Tibial nerve (tissue), 4 donors: ENCODE results near the gene MYRF. TPM values are rescaled to one million over a fixed set of nuclear protein-coding genes. Genes with fewer than 3 reads are reported as not detected.

Experiments
- DNase-seq, 2 donors: peaks; one replicate each; pipeline ENCODE4 v3.0.0-alpha.2; 2019; ENCODE audit warnings: low spot score in 2 of 2
- H3K27ac ChIP-seq, 4 donors: fragments of 200-600 bp; sonication (generic) in 3 of 4; one replicate each; pipeline ENCODE4 v1.5.1; 2017 to 2019; ENCODE audit warnings: mild to moderate bottlenecking in 1 of 4
- H3K27me3 ChIP-seq, 2 donors: fragments of 200-600 bp; sonication (generic) in 1 of 2; one replicate each; pipeline versions ENCODE4 v1.5.1 to v1.6.0; 2017 to 2019
- H3K36me3 ChIP-seq, 3 donors: fragments of 200-600 bp; sonication (generic); one replicate each; pipeline ENCODE4 v1.5.1; 2018 to 2019
- H3K4me1 ChIP-seq, 4 donors: fragments of 200-600 bp; sonication (generic) in 3 of 4; one replicate each; pipeline ENCODE4 v1.5.1; 2017 to 2019
- H3K4me3 ChIP-seq, 4 donors: fragments of 200-600 bp; sonication (generic) in 3 of 4; one replicate each; pipeline ENCODE4 v1.5.1; 2017 to 2019; ENCODE audit warnings: mild to moderate bottlenecking in 1 of 4, moderate library complexity in 1 of 4
- H3K9me3 ChIP-seq, 4 donors: fragments of 200-600 bp; sonication (generic) in 3 of 4; one replicate each; pipeline ENCODE4 v1.5.1; 2017 to 2019
- EP300 ChIP-seq, 2 donors: sonication (generic); formaldehyde crosslinking; IDR thresholded peaks; one replicate each; pipeline ENCODE4 v1.6.1; 2017; ENCODE audit warnings: antibody characterized with exemption in 2 of 2, mild to moderate bottlenecking in 1 of 2
- POLR2A ChIP-seq, 2 donors: fragments of 450-650 bp; IDR thresholded peaks; one replicate each; pipeline ENCODE4 v1.6.1; 2017; ENCODE audit warnings: antibody characterized with exemption in 2 of 2, mild to moderate bottlenecking in 2 of 2, moderate library complexity in 2 of 2
- WGBS, 2 donors: methylation state at CpG; one replicate each; pipeline ENCODE4 v1.1.5; 2018; 5-methylcytosine and 5-hydroxymethylcytosine counted together
- total RNA-seq, 4 donors: library from RNA; depleted of rRNA; stranded (reverse); fragments of >200 nt; gene quantifications; one replicate each; pipeline ENCODE4 v1.1.0, GENCODE V29; 2016
- TF ChIP-seq, protein P1 (sequence below), 5 experiments: fragments of 200-600 bp in 3 of 5; fragments of 450-650 bp in 2 of 5; sonication (generic) in 3 of 5; IDR thresholded peaks; one replicate each; pipeline ENCODE4 v1.5.1; 2016 to 2019; ENCODE audit warnings: antibody characterized with exemption in 5 of 5, mild to moderate bottlenecking in 3 of 5, moderate library complexity in 2 of 5

The MYRF gene
- total RNA-seq, 4 donors from 2014 or later: 1.0 to 7.5 (median 2.1) TPM

DNA sequence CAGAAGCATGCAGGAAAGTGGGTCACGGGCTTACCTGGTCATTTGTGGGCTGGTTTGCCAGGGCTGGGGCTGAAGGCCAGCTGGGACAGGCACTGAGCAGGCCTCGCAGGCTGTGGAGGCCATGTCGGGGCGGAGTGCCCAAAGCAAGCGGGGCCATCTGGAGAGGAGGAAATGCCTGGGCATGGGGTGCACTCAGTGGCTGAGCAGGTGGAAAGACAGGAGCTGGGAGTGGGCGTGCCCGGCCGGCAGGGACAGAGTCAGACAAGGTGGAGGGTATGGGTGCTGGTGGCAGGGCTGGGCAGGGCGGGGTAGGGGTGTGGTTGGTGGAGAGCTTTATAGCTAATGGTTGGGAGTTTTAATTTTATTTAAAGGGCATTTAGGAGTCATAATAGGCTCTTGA, 44.9 kb upstream of the MYRF start:
- H3K9me3 ChIP-seq: no peaks in the 10 kb centered on the region
- no peaks in the 10 kb centered on the region for H3K36me3 ChIP-seq
- no peaks in the 10 kb centered on the region for H3K27me3 ChIP-seq
- H3K4me3 ChIP-seq: no peak overlapping the region
- H3K4me1 ChIP-seq: no peaks in the 10 kb centered on the region
- H3K27ac ChIP-seq: peak overlapping the region in 1 of 4 donors; percentile 46
- WGBS, 2 donors: 92 to 97% methylated on average over 9 of the region's 9 CpGs
- TF ChIP-seq EP300 (IDR thresholded peaks at IDR 0.05): no peak
- TF ChIP-seq POLR2A (IDR thresholded peaks at IDR 0.05): no peak
- TF ChIP-seq, protein P1, sequence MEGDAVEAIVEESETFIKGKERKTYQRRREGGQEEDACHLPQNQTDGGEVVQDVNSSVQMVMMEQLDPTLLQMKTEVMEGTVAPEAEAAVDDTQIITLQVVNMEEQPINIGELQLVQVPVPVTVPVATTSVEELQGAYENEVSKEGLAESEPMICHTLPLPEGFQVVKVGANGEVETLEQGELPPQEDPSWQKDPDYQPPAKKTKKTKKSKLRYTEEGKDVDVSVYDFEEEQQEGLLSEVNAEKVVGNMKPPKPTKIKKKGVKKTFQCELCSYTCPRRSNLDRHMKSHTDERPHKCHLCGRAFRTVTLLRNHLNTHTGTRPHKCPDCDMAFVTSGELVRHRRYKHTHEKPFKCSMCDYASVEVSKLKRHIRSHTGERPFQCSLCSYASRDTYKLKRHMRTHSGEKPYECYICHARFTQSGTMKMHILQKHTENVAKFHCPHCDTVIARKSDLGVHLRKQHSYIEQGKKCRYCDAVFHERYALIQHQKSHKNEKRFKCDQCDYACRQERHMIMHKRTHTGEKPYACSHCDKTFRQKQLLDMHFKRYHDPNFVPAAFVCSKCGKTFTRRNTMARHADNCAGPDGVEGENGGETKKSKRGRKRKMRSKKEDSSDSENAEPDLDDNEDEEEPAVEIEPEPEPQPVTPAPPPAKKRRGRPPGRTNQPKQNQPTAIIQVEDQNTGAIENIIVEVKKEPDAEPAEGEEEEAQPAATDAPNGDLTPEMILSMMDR (IDR thresholded peaks at IDR 0.05): no peak
- DNase-seq: no peak

DNA sequence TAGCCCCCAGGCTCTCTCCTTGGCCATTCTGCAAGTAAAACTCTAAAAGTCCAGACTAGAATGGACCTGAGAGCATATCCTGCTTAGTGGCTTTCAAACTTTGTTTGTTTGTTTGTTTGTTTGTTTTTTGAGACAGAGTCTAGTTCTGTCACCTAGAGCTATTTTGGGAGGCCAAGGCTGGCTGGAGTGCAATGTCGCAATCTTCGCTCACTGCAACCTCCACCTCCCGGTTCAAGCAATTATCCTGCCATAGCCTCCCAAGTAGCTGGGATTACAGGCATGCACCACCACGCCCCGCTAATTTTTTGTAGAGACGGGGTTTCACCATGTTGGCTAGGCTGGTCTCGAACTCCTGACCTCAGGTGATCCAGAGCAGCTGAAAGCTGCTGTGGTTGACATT, 43.3 kb upstream of the MYRF start:
- no peaks in the 10 kb centered on the region for H3K27me3 ChIP-seq
- no peak overlapping the region for H3K4me3 ChIP-seq
- no peaks in the 10 kb centered on the region for H3K9me3 ChIP-seq
- no peaks in the 10 kb centered on the region for H3K4me1 ChIP-seq
- TF ChIP-seq POLR2A (IDR thresholded peaks at IDR 0.05): no peak
- no peak for TF ChIP-seq EP300 (IDR thresholded peaks at IDR 0.05)
- TF ChIP-seq, protein P1 (IDR thresholded peaks at IDR 0.05): no peak
- H3K27ac ChIP-seq: no peak overlapping the region
- DNase-seq: no peak
- no peaks in the 10 kb centered on the region for H3K36me3 ChIP-seq
- WGBS, 2 donors: 94 to 99% methylated on average over 7 of the region's 7 CpGs

DNA sequence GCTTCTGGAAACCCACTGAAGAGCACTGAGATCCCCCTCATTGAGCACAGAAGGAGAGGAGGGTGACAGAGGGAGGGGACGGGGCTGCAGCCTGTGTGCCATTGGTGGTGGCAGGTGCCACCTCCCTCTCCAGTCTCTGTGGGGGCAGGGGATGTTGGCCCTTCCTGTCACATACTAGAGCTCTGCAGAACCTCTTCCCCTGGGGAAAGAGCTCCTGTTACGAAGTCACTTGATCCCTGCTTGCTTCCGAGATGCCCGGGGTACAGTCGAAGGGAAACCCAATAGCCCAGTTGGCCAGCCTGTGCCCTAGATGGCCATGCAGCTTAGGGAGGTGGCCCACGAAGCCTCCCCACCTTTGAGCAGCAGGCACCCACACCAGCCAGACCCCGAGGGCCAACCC, 42.9 kb upstream of the MYRF start:
- Histone ChIP-seq H3K4me3 (no peak overlapping the region), H3K9me3 (no peaks in the 10 kb centered on the region), H3K4me1 (no peaks in the 10 kb centered on the region), H3K36me3 (no peaks in the 10 kb centered on the region), H3K27ac (no peak overlapping the region), H3K27me3 (no peaks in the 10 kb centered on the region)
- WGBS, 2 donors: 56 to 71% methylated on average over 4 to 7 of the region's 7 CpGs
- DNase-seq: no peak
- no peak for TF ChIP-seq POLR2A (IDR thresholded peaks at IDR 0.05)

DNA sequence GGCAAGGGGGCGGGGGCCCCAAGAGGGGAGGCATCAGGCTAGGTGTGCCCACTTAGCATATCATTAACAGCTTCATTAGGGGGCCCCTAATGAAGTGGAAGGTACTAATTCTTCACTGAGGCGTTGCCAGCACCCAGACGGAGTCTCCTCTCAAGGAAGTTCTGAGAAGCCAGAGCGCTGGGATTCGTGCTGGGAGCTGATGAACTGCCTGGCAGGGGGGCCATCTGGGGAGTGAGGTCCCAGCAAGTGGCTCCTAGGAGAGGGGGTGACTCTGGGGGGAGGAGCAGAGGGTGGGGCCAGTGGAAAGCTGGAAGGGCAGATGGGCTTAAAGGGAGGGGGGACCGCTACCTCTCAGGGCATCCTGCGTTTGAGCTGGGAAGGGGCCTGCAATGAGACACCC, 42.4 kb upstream of the MYRF start:
- TF ChIP-seq EP300 (IDR thresholded peaks at IDR 0.05) (no peak), POLR2A (IDR thresholded peaks at IDR 0.05) (no peak)
- TF ChIP-seq, protein P1 (IDR thresholded peaks at IDR 0.05): no peak

DNA sequence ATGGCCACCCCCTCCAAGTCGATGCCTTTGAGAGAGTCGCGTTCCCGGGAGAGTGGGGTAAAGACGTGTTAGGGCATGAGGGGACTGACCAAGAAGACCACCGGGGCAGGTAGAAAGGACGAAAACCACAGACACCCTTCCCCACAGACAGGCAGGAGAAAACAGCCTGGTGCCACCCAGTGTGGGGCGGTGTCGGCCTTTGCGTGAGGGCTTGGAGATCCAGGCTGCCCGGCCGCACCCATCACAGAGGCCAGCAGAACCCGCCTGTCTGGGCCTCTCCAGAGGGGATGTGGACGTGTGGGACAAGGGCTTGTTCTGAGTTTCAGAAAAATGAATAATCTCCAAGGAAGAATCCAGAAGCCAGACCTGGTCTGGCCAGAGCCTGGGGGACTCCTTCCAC, 41.4 kb upstream of the MYRF start:
- no peak for DNase-seq
- no peaks in the 10 kb centered on the region for H3K9me3 ChIP-seq
- no peak overlapping the region for H3K4me3 ChIP-seq
- no peak overlapping the region for H3K27ac ChIP-seq
- TF ChIP-seq EP300 (IDR thresholded peaks at IDR 0.05) (no peak), POLR2A (IDR thresholded peaks at IDR 0.05) (no peak)
- TF ChIP-seq, protein P1 (IDR thresholded peaks at IDR 0.05): no peak
- 88% methylated on average over 14 of the region's 14 CpGs for WGBS, 2 donors
- no peaks in the 10 kb centered on the region for H3K27me3 ChIP-seq
- H3K4me1 ChIP-seq: no peaks in the 10 kb centered on the region
- no peaks in the 10 kb centered on the region for H3K36me3 ChIP-seq

More for the DNA sequence above, 42.4 kb upstream of the MYRF start:
- H3K27ac ChIP-seq: no peak overlapping the region
- no peak for DNase-seq
- no peaks in the 10 kb centered on the region for H3K27me3 ChIP-seq
- H3K4me3 ChIP-seq: no peak overlapping the region
- H3K4me1 ChIP-seq: no peaks in the 10 kb centered on the region
- H3K9me3 ChIP-seq: no peaks in the 10 kb centered on the region
- H3K36me3 ChIP-seq: no peaks in the 10 kb centered on the region
- WGBS, 2 donors: 86 to 94% methylated on average over 6 to 7 of the region's 7 CpGs

DNA sequence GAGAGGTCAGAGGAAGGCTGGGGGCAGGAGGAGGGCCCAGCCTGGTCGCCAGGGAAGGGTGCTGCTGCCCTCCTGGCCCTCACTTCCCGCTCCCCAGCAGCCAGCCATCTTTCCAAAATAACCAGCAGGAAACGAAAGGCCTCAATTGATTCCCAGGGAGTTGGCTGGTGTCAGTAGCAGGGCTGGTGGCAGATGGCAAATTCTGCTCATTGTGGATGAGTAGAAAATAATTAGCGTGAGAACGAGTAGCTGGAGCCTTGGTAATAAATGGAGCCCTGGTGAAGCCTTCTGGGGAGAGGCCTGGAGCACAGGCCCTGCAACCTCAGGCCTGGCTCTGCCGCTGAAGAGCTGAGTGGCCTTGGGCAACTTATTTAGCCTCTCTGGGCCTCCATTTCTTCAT, 40.9 kb upstream of the MYRF start:
- Histone ChIP-seq H3K27me3 (no peaks in the 10 kb centered on the region), H3K27ac (peak overlapping the region in 1 of 4 donors; percentile 52), H3K9me3 (no peaks in the 10 kb centered on the region), H3K4me1 (peaks cover 0 to 2% (median 0%) of the 10 kb centered on the region in 4 donors), H3K4me3 (no peak overlapping the region), H3K36me3 (no peaks in the 10 kb centered on the region)
- WGBS, 2 donors: 48 to 61% methylated on average over 6 of the region's 6 CpGs
- no peak for DNase-seq
- no peak for TF ChIP-seq POLR2A (IDR thresholded peaks at IDR 0.05)
- no peak for TF ChIP-seq EP300 (IDR thresholded peaks at IDR 0.05)
- TF ChIP-seq, protein P1 (IDR thresholded peaks at IDR 0.05): no peak
